Astrocyte of the spinal cord (primary cell): Measurements from ENCODE around the gene RAF1.
A peak's percentile ranks its signal among the peaks of the same experiment; 100 is the strongest.
"Not testable (repeated sequence)": the region's sequence is repeated elsewhere in the genome, so short reads cannot be mapped to it uniquely, and the experiment has no call there.

Experiments used
- DNase-seq: peaks from one replicate; pipeline ENCODE4 v3.0.0; 2011; ENCODE audit warnings: low read depth, low spot score
- H3K4me3 ChIP-seq: 2 replicates; pipeline ENCODE4 v1.5.1; 2011; ENCODE audit warnings: low read depth, mild to moderate bottlenecking, low read length, moderate library complexity
- CTCF ChIP-seq: IDR thresholded peaks from 2 replicates; pipeline ENCODE4 v1.5.1; 2012; ENCODE audit warnings: low read depth, mild to moderate bottlenecking, low read length, inconsistent platforms
- in situ Hi-C: cut with HindIII; loops from 2 replicates; pipeline ENCODE4 v1.10.0; 2017; ENCODE audit warnings: low sequenced_read_pairs

Gene RAF1

DNA sequence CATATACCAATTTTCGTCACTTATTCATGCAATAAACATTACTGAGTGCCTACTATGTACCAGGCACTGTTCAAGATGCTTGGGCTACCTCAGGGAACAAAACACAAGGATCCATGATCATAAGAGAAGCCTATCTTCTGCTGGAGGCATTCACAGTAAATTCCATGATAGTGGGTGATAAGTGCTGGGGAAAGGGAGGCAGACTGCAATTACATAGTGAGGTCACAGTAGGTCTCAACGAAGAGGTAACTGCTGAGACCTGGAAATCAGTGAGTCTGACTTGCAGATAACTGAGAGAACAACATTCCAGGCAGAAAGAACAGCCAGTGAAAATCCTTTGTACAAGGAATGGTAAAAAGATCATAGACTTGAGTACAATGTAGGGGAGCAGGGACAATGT lies 33.6 kb downstream of the RAF1 start:
- in situ Hi-C loops: no loop called here
- no peak for TF ChIP-seq CTCF
- no peak for DNase-seq
- no peak overlapping the region for H3K4me3 ChIP-seq

DNA sequence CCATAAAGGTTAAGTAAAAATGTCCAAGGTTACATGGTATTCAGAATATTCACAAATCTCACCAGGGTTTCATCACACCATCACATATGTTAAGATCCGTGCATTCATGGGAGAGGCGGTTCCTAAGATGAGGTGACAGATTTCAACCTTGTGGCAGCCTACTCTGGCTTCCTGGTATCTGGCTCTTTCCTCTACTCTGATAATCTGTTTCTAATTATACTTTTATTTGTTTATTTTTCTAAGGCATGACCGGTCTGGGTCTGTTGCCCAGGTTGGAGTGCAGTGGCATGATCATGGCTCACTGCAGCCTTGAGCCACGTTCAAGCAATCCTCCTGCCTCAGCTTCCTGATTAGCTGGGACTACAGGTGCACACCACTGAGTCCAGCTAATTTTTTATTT lies 34.4 kb downstream of the RAF1 start:
- in situ Hi-C loops: no loop called here
- TF ChIP-seq CTCF: no peak
- peak; percentile 20 for DNase-seq
- H3K4me3 ChIP-seq: no peak overlapping the region

DNA sequence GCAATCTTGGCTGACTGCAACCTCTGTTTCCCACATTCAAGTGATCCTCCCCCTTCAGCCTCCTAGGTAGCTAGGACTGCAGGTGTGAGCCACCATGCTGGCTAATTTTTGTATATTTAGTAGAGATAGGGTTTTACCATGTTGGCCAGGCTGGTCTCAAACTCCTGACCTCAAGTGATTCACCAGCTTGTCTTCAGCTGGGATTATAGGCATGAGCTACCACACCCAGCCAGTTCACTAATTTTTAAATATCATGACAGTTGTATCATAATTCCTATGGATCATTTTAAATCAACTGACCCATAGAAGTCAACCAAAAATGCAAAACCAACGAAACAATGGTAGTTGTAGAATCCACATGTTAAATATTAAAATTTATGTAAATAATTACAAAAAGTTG lies 35.1 kb downstream of the RAF1 start:
- in situ Hi-C loops: no loop called here
- no peak overlapping the region for H3K4me3 ChIP-seq
- DNase-seq: no peak
- no peak for TF ChIP-seq CTCF

DNA sequence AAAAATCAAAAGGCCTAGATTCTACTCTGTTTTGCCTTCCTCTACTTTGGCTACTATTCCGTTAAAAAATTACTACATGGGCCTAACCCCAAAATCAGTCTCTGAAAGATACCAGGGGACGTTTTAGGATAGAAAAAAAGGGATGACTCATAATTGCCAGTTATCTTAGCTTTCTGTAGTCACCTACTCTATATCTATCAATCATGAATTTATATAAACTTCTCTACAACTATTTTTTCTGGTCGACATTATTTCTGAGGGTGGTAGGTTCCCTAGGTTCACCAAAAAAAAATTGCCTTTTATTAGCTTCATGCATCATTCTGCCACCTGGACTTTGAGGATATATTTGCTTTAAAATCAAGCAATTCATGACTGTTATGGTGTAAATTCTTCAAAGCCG lies 36.5 kb downstream of the RAF1 start:
- H3K4me3 ChIP-seq: no peak overlapping the region
- in situ Hi-C loops: no loop called here
- DNase-seq: no peak
- no peak for TF ChIP-seq CTCF

DNA sequence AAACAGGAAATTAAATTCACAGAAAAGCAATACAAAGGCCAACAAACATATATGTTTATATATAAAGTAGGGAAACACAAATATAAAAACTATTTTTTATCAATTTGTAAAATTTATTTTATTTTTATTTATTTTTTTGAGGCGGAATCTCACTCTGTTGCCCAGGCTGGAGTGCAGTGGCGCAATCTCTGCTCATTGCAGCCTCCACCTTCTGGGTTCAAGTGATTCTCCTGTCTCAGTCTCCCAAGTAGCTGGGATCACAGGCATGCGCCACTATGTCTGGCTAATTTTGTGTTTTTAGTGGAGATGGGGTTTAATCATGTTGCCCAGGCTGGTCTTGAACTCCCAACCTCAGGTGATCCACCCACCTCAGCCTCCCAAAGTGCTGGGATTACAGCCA lies 39.0 kb downstream of the RAF1 start:
- in situ Hi-C loops, DNase-seq: not testable (repeated sequence)

GRCh38 chr3:12624056-12624455 lies 39.9 kb downstream of the RAF1 start:
- H3K4me3 ChIP-seq: no peak overlapping the region
- TF ChIP-seq CTCF: no peak
- no peak for DNase-seq
- in situ Hi-C loops: no loop called here

More for the DNA sequence above, 39.0 kb downstream of the RAF1 start:
- H3K4me3 ChIP-seq: not testable (repeated sequence)

DNA sequence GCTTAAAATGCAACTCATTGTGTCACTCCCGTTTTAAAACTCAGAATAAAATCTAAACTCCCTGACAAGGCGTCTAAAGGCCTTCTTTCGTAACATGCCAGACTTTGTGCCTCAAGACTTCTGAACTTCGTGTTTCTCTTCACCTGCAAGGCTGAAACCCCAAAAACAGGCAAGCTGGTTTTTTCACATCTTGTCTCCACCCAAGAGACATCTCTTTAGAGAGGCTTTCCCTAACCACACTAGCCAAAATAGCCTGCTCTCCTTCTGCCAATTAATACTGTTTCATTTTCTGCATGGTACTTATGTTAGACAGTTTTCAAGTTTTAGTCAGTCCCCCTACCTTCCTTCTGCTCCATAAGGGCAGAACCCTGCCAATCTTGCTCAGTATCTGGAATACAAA lies 41.6 kb downstream of the RAF1 start:
- no peak for TF ChIP-seq CTCF
- DNase-seq: no peak
- H3K4me3 ChIP-seq: no peak overlapping the region
- in situ Hi-C loops: no loop called here
